ENCODE results near the gene IL1R2. TPM values are rescaled to one million over a fixed set of nuclear protein-coding genes. Genes with fewer than 3 reads are reported as not detected.

Gene IL1R2
- total and polyA plus RNA-seq, 2 of the 8 experiments (the other 6 are each of a cell fraction or from before 2014, with no cell fraction given), result 0.06 TPM; not detected in 1

DNA sequence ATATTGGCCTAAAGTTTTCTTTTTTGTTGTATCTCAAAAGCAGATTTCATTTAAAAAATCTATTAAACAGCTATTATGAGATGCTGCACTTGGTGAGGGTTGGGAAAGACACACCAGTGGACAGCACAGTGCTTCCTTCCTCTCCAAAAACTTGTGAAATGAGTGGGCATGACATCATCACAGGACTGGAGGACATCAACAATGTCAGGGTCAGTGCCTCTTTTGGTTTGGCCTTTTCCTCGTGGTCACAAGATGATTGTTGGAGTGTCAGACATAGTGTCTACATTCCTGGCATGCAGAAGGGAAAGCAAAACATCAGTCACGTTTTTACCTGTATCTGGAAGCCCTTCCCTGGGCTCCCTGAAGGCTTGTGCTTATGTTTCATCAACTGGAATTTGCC is 49.6 kb downstream of the IL1R2 start:
- Histone ChIP-seq H3K14ac (ENCODE audit: insufficient read length) (no peak overlapping the region), H3K23me2 (ENCODE audit: low read depth, low read length) (no peaks in the 10 kb centered on the region), H3K9me3 (ENCODE audit: insufficient read depth in 2 of 2, low read depth in 1 of 2, low read length in 1 of 2) (no peaks in the 10 kb centered on the region), H2BK5ac (ENCODE audit: low read depth, low read length) (no peak overlapping the region), H3K56ac (replicated peaks; ENCODE audit: insufficient read length, low read depth, low read length) (no peak overlapping the region), H2AK5ac (ENCODE audit: low read depth, low read length) (no peak overlapping the region), H3K27me3 (replicated peaks in 1 of 4; ENCODE audit: control insufficient read depth in 3 of 4, extremely low read depth in 1 of 4, insufficient read depth in 3 of 4, low read length in 3 of 4) (no peaks in the 10 kb centered on the region), H4K20me1 (replicated peaks in 1 of 2; ENCODE audit: control insufficient read depth in 1 of 2, insufficient read depth in 2 of 2, low read length in 2 of 2) (no peaks in the 10 kb centered on the region), H3K4me1 (replicated peaks in 1 of 4; ENCODE audit: control insufficient read depth in 3 of 4, insufficient read depth in 4 of 4, low read length in 3 of 4) (no peaks in the 10 kb centered on the region), H3K79me1 (ENCODE audit: low read depth, low read length) (no peaks in the 10 kb centered on the region), H4K5ac (ENCODE audit: insufficient read length, low read depth, low read length) (no peak overlapping the region), H3K4me3 (ENCODE audit: extremely low read depth in 1 of 4, insufficient read depth in 2 of 4, low read depth in 3 of 4, low read length in 4 of 4) (no peak overlapping the region), H3K23ac (ENCODE audit: insufficient read length) (no peak overlapping the region), H2BK12ac (ENCODE audit: low read depth, low read length) (no peak overlapping the region), H3K79me2 (ENCODE audit: control insufficient read depth in 1 of 2, insufficient read depth in 2 of 2, low read length in 2 of 2) (no peaks in the 10 kb centered on the region), H4K91ac (replicated peaks; ENCODE audit: insufficient read length, low read length) (no peak overlapping the region), H2AFZ (ENCODE audit: low read length) (no peak overlapping the region), H3K18ac (ENCODE audit: extremely low read depth, low read length) (no peak overlapping the region), H2BK120ac (replicated peaks; ENCODE audit: low read depth, low read length) (no peak overlapping the region), H4K8ac (ENCODE audit: extremely low read depth, insufficient read depth, low read length) (no peak overlapping the region), H3K4ac (replicated peaks; ENCODE audit: insufficient read length, low read depth, low read length) (no peak overlapping the region), H2BK20ac (ENCODE audit: low read length) (no peak overlapping the region), H3K27ac (ENCODE audit: low read depth, low read length) (no peak overlapping the region), H2BK15ac (ENCODE audit: low read length) (no peak overlapping the region), H3K36me3 (ENCODE audit: control insufficient read depth in 2 of 4, insufficient read depth in 4 of 4, low read length in 3 of 4) (no peaks in the 10 kb centered on the region), H3K4me2 (ENCODE audit: insufficient read depth in 1 of 2, low read depth in 2 of 2, low read length in 2 of 2) (no peak overlapping the region), H3K9ac (replicated peaks in 1 of 4; ENCODE audit: extremely low read depth in 1 of 4, low read depth in 3 of 4, low read length in 3 of 4) (no peak overlapping the region)
- 92% methylated on average over 2 of the region's 2 CpGs; no CpG with 5 or more reads in 1 of the 2 experiments for WGBS, 2 experiments (ENCODE audit: extremely low coverage in 1 of 2, insufficient coverage in 1 of 2, insufficient read length in 1 of 2, insufficient replicate concordance in 2 of 2, low coverage in 1 of 2, low lambda C conversion rate in 2 of 2, missing lambda C conversion rate in 1 of 2)
- CTCF ChIA-PET (ENCODE audit: partially characterized antibody), result interaction anchor here (0.9 to 2.0 kb wide), 2 partner anchors 35 to 125 kb away, joined by 3 to 5 read pairs; no protein-coding TSS in a partner anchor
- DNase-seq (ENCODE audit: low read depth in 1 of 2, low spot score in 2 of 2), result no peak
- POLR2A ChIA-PET (ENCODE audit: partially characterized antibody), result no interaction called here
- FAIRE-seq, result no peak
- TF ChIP-seq ZNF274 (IDR thresholded peaks at IDR 0.05; ENCODE audit: borderline replicate concordance, extremely low read depth, low read length) (no peak), RNF2 (IDR thresholded peaks at IDR 0.05; ENCODE audit: borderline replicate concordance, low read depth, low read length, missing control alignments, poor library complexity, severe bottlenecking) (no peak)
